ENCODE data around the gene FAM53B. TPM values are rescaled to one million over a fixed set of nuclear protein-coding genes. Genes with fewer than 3 reads are reported as not detected.

FAM53B gene, protein sequence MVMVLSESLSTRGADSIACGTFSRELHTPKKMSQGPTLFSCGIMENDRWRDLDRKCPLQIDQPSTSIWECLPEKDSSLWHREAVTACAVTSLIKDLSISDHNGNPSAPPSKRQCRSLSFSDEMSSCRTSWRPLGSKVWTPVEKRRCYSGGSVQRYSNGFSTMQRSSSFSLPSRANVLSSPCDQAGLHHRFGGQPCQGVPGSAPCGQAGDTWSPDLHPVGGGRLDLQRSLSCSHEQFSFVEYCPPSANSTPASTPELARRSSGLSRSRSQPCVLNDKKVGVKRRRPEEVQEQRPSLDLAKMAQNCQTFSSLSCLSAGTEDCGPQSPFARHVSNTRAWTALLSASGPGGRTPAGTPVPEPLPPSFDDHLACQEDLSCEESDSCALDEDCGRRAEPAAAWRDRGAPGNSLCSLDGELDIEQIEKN
- total RNA-seq: 14.3 and 17.0 TPM in 2 replicates

DNA sequence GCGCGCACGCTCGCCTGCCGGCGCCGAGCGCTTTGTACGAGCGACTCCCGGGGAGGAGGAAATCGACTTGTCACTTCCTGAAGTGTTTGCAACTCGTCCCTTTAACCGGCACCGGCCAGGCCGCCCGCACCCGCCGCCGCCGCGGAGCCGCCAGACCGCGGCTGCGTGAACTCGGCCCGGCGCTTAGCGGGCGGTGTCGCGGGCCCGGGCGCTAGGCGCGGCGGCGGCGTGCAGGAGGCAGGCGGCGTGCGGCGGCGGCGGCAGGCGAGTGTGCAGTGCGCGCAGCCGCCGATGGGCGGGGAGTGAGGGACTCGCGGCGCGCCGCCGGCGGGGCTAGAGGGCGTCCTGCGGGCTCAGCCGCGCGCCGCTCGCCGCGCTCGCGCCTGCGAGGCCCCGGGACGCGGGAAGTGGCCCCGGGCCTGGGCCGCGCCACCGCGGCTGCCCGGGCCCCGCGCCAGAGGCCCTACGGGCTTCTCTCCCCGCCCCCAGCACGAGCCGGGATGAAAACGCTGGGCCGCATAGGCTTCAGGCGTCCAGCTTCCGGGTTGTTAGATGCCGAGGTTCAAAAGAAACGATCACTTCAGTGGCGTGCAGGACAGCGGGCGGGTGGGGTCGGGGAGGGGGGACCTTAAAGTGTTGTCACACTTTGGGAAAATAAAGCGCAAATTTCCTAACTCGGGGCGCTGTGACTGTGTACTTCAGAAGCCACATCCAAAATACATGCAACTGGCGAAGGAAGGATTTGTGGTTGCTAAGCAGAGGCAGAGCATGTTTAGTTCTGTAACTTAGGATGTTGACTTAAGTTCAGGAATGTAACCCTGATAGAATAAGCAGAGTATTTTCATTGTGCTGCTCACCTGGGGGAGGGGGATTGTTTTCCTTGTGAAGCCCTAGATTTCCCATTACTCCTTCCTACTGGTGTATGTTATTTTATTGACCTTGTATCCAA is at the start of gene FAM53B:
Gene FAM53B (minus strand): TSS at position 277 of the 949 bp plus-strand sequence. CDS start 37,665 bp downstream, outside the sequence.

DNA sequence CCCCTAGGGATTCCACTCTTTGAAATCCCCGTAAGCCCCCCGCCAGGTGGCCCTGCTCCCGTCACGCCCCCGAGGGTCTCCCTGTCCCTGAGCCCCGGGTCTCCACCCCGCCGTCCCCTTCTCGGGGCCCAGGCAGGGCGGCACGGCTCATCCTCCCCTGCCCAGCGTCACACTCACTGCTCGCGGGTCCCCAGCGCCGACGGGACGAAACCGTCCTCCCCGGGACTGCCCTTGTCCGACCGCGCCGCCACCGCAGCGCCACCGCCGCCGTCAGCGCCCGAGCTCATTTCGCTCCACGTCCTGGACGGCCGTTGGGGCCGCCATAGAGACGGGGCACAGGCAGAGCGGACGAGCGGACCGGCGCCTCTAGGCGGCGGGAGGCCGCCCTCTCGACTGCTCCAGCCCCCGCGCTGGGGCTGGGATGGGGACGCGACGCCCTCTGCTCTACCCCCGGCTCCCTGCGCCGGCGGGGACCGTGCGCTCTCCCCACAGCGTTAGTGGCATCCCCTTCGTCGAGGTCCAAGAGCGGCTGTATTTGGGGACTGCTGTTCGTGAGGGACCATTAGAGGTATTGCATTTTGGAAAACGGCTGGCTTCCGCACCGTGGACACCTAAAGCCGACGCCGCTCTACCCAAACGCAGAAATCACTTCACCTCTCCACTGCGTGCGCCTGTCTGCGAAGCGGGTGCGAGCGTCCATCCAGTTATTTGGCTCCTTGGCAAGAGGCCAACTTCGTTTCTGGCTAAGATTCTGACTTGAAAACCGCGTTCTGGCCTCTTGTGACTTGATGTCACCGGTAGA is 47.6 kb upstream of the FAM53B start, which contains the start of gene EEF1AKMT2:
Gene EEF1AKMT2 (minus strand): TSS at position 341 of the 802 bp plus-strand sequence. CDS start 54 bp downstream, at position 287.

Other genes with a start within 250 kb of the FAM53B start
- 14.0 and 27.7 TPM in 2 replicates for gene EEF1AKMT2, start 47.5 kb upstream of the FAM53B start, total RNA-seq
- gene ABRAXAS2, start 57.4 kb upstream of the FAM53B start, total RNA-seq: 13.3 and 14.3 TPM in 2 replicates
- gene ZRANB1, start 197.7 kb upstream of the FAM53B start, total RNA-seq: 16.9 and 20.8 TPM in 2 replicates

Measured in epithelial cell of umbilical artery (primary cell).